Measurements from ENCODE around the gene FMOD.

FMOD gene

GRCh38 chr1:203361945-203362719 is 11.2 kb upstream of the FMOD start:
- DNase-seq = no peak

DNA sequence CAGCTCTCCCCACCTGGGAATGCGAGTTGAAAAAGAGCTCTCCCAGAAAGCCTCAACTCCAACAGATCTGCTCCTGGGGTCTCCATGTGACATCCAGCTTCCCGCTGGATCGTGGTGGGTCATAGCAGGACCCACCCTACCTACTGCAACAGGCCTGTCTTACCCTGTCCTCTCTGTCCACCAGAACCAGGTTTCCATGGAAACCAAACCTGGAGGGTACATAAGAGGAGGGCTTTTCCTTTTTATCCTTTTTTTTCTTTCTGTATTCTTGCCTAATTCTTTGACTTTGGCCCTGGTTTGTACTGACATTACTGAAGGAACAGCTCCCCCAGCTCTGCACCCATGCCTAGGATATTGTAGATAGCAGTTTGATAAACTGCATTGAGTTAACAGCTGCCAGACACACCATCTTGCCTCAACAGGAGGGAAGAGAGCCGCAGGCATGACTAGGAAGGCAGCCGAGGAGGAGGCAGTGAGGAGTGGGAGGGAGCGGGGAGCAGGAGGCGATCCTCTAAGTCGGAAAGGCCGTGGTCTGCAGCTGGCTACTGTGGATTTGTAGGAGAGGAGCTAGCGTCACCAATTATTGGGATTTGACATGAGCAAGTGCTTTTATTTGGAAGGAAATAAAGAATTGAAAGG is 9.7 kb upstream of the FMOD start:
- no peak for DNase-seq

GRCh38 chr1:203359010-203359571 is 8.2 kb upstream of the FMOD start:
- no peak for DNase-seq

GRCh38 chr1:203354246-203354645 is 3.3 kb upstream of the FMOD start:
- DNase-seq = no peak

DNA sequence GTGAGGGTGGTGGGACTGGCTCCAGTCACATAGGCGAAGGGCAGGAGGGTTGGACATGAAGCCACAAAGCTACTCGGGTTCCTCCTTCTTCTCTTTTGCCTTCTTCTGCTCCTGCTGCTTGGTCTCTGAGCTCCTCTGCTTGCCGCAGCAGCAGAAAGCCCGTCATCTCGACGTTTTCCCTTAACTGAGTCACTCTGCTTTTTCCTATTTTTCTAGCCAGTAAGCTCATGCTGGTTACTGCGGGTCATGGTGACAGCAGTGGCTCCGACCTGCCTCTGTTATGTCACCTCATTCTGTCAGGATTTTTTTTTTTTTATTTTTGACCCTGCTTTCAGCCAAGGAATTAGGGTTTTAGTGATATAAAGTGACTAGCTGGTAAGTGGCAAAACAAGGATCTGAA is 2.6 kb upstream of the FMOD start:
- DNase-seq = no peak

DNA sequence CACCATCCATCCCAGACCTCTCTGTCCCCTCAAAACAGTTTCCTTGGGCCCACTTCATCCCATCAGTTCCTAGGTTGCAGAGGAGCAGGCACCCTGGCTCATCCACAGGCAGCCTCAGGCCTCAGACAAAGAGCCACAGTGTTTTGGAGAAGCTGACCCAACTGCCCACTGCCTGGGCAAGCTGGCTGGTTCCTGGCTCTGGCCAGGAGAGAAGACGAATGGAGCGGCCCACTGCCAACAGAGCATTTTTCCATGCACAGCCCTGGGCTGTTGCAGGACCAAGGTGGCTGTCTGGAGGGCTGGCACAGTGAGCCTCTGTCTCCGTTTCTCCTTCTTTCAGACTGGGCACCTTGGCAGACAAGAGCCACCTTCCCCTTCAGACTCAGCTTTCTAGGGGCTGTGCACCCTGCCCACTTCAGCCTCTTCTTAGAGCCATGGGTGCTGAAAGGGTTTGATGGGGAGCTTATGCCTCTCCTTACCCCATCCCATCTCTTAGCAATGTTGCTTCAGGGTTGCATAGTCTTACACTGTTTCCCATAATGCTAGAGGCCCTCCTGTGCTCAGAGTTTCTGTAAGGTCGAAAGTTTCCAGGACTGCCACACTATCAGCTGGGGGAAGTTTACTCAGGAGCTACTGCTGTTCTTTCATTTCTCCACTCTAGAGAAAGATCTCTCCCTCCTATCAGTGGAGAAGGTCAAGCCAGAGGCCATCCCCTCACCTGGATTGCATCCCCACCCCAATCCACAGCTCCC is 973 bp downstream of the FMOD start:
- no peak for DNase-seq

DNA sequence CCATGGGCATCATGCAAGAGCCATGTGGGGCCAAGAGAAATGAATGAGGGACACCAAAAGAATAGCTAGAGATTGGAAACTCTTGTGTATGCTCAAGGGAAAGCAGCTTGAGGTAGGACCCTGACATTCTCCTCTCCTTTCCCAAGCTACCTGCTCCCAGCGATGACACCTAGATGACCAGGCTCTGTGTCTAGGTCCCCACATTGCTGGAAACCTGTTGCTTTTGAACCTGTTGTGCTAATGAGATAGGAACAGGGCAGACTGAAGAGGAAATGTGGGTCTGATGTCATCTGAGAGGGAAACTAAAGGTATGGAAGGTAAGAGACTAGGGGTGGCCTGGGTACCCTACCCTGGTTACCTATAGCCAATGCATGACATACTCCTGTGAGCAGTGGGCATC is 1.8 kb downstream of the FMOD start:
- DNase-seq = no peak

DNA sequence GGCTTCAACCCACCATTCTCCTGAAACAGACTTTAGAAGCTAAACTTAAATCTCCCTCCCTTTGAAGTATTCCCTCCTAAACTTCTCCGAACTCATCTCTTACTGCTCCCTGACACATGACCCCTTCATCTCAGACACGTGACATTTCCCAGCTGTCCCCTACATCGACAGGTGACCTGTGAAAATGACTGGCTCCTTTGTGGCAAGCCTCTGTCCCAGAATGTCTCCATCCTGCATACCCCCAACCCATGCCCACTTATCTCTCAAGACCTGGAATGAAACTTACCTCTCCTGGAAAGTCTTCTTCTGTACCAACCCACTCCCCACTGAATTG is 4.2 kb downstream of the FMOD start:
- DNase-seq = no peak

DNA sequence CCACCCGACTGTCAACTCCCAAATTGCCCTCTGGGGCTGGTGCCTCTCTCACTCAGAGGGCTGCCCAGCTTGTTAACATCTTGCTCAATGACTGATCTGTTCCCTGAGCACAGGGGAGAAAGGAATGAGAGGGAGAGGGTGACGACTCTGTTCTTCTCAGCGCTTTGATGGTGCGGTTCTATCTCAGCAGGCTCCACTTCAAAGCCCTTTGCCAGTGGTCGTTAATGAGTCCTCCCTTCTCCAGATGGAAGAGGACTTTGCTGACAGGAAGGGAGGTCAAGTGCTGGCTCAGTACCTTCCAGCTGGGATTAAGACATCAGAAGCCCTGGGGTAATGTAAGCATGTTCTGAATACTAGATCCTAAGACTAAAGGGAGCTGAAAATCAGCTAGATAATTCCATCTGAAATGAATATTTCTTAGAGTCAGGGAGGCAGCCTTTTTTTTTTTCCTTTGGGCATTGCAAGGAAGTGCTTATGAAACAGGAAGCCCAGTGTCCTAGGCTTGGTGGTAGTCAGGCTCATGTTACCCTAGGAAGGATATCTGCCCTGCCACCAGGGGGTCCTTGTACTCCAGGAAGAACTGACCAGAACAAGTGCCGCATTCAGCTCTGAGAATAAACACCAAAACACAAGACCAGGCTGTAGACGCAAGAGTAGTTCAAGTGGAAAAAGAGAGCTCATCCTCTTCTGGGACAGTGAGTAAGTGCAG is 4.7 kb downstream of the FMOD start:
- no peak for DNase-seq

DNA sequence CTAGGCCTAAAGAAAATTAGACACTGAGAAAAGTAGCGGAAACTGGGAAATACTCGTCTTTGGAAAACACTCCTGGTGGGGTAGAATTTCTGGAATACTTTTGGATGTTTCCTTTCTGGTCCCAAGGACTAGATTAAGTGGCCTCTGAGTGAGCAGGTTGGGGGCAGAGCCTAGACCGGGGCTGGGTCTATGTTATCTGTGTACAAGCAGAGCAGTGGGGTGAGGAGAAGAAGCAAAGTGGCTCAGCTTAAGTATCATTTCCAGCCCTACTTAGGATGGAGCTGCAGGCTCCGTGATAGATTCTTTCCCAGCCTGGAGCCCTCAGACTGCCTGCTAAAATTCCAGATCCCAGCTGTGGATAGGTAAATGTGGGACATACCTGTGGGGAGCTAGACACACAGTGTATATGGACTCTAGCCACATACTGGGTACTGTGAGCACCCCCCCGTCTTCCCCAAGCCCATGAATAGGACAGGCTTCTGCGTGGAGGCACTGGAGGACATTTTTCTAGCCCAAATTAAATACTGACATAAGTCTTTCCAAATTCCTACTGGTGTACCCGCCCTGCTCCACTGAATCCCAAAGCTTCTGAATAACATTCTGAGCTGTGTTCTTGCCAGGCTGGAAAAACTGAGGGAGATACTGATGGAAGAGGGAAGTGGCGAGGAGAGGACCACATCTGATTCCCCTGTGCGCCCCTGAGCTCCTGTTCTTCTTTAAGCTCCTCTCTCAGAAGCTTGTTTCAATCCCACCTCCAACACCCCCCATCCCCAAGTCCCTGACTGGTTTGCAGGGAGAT is 6.8 kb downstream of the FMOD start:
- DNase-seq = no peak

GRCh38 chr1:203342192-203342940 is 8.6 kb downstream of the FMOD start:
- peak; percentile 61 for DNase-seq

DNA sequence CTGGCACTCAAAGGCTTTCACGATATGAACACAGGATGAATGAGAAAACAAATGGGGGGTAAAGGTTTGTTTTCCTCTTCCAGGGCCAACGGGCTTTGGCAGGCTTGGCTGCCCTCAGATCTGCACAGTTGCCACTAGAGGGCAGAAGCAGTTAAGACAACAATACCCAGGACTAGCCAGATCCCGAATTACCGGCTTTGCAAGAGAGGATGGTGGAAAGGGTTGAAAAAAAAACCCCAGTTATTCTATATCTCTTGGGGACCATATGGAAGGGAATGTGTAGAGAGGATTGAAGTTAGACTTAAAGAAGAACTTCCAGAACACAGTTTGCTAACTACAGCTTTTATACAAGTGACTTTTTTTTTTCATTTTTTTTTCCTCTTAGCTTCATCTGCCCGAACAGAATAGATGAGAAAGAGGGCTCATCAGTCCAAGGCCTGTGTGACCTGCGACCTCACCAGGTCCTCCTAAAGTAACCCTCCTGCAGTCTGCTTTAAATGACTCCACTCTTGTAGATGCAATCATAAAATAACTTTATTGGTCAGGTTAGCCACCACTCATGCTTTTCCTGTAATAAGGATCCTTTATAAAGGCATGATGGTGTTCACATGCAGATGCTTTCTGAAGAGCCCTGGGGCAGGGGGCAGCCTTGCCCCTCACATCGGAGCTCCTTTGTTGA is 10.7 kb downstream of the FMOD start:
- peak; percentile 66 for DNase-seq

GRCh38 chr1:203338335-203339036 is 12.4 kb downstream of the FMOD start:
- peak; percentile 56 for DNase-seq

DNA sequence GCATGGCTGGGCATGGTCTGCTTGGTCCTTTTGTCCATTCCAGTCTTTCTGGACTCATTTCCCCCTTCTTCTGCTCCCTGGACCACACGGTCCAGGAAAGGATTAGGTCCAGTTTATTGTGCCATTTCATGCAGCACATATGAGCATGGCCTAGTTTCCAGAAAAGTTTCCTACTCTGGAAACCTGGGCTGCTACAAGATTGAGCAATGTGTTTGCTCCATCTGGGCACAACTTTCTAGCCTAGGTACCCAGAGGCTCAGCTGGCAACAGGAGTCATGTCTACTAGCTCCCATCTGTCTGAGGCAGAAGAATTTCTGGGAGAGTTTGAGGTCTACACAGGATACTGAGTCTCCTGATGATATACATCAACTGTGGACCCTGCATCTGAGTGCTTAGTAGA is 14.8 kb downstream of the FMOD start:
- DNase-seq = no peak

GRCh38 chr1:203335503-203335902 is 15.4 kb downstream of the FMOD start:
- DNase-seq = no peak

DNA sequence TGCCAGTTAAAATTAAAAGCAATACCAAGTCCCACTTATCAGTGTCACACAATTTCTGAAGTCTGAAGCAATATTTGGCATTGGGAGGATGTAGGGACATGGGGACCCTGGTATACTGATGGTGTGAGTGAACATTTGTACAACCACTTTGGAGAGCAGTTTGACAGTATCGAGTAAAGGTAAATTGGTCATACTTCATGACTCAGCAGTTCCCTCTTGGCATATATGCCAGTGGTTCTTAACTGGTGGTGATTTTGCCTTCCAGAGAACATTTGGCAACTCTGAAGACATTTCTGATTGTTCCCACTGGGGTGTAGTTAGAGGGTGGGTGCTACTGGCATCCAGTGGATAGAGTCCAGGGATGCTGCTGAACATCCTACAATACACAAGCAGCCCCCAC is 19.7 kb downstream of the FMOD start:
- no peak for DNase-seq

- DNase-seq = no peak
These were observed 22.2 kb downstream of the FMOD start for GRCh38 chr1:203328714-203329122.

GRCh38 chr1:203327684-203328457 is 23.1 kb downstream of the FMOD start:
- DNase-seq = peak; percentile 87
